GDM1 (cell line): ENCODE results near the gene ARMH1.
A peak's percentile ranks its signal among the peaks of the same experiment; 100 is the strongest.
"Not testable (repeated sequence)": the region's sequence is repeated elsewhere in the genome, so short reads cannot be mapped to it uniquely, and the experiment has no call there.

Source experiments
- DNase-seq: peaks from one replicate; lab custom pipeline; 2025; lab: John Stamatoyannopoulos, UW

ARMH1 gene

GRCh38 chr1:44695671-44696070 is 21.2 kb downstream of the ARMH1 start:
- no peak for DNase-seq

GRCh38 chr1:44696101-44696500 is 21.6 kb downstream of the ARMH1 start:
- no peak for DNase-seq

GRCh38 chr1:44696789-44697345 is 22.4 kb downstream of the ARMH1 start:
- peak; percentile 42 for DNase-seq

- DNase-seq, result no peak
Measured at GRCh38 chr1:44698138-44698537, 23.6 kb downstream of the ARMH1 start.

- not testable (repeated sequence) for DNase-seq
Measured at GRCh38 chr1:44699375-44699774, 24.9 kb downstream of the ARMH1 start.

GRCh38 chr1:44700573-44700972 is 26.1 kb downstream of the ARMH1 start:
- DNase-seq, result no peak

- DNase-seq, result no peak
Measured at GRCh38 chr1:44701141-44701573, 26.6 kb downstream of the ARMH1 start.

GRCh38 chr1:44705470-44705869 is 31.0 kb downstream of the ARMH1 start:
- no peak for DNase-seq

- no peak for DNase-seq
Measured at GRCh38 chr1:44705938-44706337, 31.4 kb downstream of the ARMH1 start.

GRCh38 chr1:44707112-44707881 is 32.8 kb downstream of the ARMH1 start:
- no peak for DNase-seq

- peak; percentile 12 for DNase-seq
Measured at GRCh38 chr1:44707959-44708831, 33.7 kb downstream of the ARMH1 start.

- DNase-seq, result no peak
Measured at GRCh38 chr1:44713321-44713781, 38.8 kb downstream of the ARMH1 start.

- DNase-seq, result no peak
Measured at GRCh38 chr1:44714532-44714931, 40.0 kb downstream of the ARMH1 start.

GRCh38 chr1:44714944-44715571 is 40.5 kb downstream of the ARMH1 start:
- DNase-seq, result peak; percentile 77

- no peak for DNase-seq
Measured at GRCh38 chr1:44717156-44717555, 42.6 kb downstream of the ARMH1 start.

- DNase-seq, result no peak
Measured at GRCh38 chr1:44717653-44718052, 43.1 kb downstream of the ARMH1 start.

- no peak for DNase-seq
Measured at GRCh38 chr1:44718091-44718490, 43.6 kb downstream of the ARMH1 start.

GRCh38 chr1:44719318-44719717 is 44.8 kb downstream of the ARMH1 start:
- DNase-seq, result no peak

GRCh38 chr1:44720281-44720680 is 45.8 kb downstream of the ARMH1 start:
- no peak for DNase-seq

- DNase-seq, result peak; percentile 89
Measured at GRCh38 chr1:44721485-44722361, 47.2 kb downstream of the ARMH1 start.

GRCh38 chr1:44723064-44723463 is 48.5 kb downstream of the ARMH1 start:
- DNase-seq, result no peak
